ENCODE measurements around the gene TMEM165. TPM values are rescaled to one million over a fixed set of nuclear protein-coding genes. Genes with fewer than 3 reads are reported as not detected.
"Not testable (repeated sequence)": the region's sequence is repeated elsewhere in the genome, so short reads cannot be mapped to it uniquely, and the experiment has no call there.

The TMEM165 gene
- 100 to 1,000 TPM in 1 of 8 experiments, 10 to 100 TPM in 7; 25.9 to 102 (median 45.9) TPM for total RNA-seq

- ATAC-seq (replicated peaks in 6 of 8) = peak; percentile 85 to 98 (median 96)
- Histone ChIP-seq H3K4me1 (replicated peaks in 1 of 2) (peaks cover 3 to 23% of the 10 kb centered on the region in 2 donors), H3K27ac (peak within 1 kb of the TSS; percentile 71 to 77), H3K4me3 (peak within 1 kb of the TSS; percentile 54 to 94 (median 73))
- in situ Hi-C loops (cut with MboI; ENCODE audit: low pct_unique_long_range_greater_than_20kb in 2 of 9, low sequenced_read_pairs in 9 of 9, unreplicated experiment in 9 of 9) = no loop called here
- 0 to 8% (median 1%) methylated on average over 2 to 48 of the region's 95 CpGs; no CpG with 5 or more reads in 2 of the 10 experiments for WGBS, 10 experiments
These were observed at the start of gene TMEM165 for GRCh38 chr4:55395529-55396307. TMEM165 (plus strand) TSS chr4:55395957; CDS start chr4:55396190, 233 bp downstream.

GRCh38 chr4:55345980-55346850 lies 49.5 kb upstream of the TMEM165 start, which contains the start of gene SRD5A3:
SRD5A3 (plus strand) TSS chr4:55346242; CDS start chr4:55346337, 95 bp downstream.
- H3K4me1 ChIP-seq (replicated peaks in 1 of 2) = peaks cover 10 to 11% of the 10 kb centered on the region in 2 donors
- in situ Hi-C loops (cut with MboI; ENCODE audit: low pct_unique_long_range_greater_than_20kb in 2 of 9, low sequenced_read_pairs in 9 of 9, unreplicated experiment in 9 of 9) = loop anchor here in 1 of 9 experiments (25.0 kb wide), 1 partner anchor 334 kb away; no protein-coding TSS in a partner anchor
- 0 to 4% (median 0%) methylated on average over 2 to 15 of the region's 95 CpGs; no CpG with 5 or more reads in 5 of the 10 experiments for WGBS, 10 experiments
- peak within 1 kb of the TSS; percentile 48 to 80 (median 69) for H3K4me3 ChIP-seq
- ATAC-seq (replicated peaks in 6 of 8) = peak; percentile 92 to 95 (median 93)
- peak within 1 kb of the TSS; percentile 82 to 93 for H3K27ac ChIP-seq

- H3K4me1 ChIP-seq (replicated peaks in 1 of 2) = peaks cover 10 to 11% of the 10 kb centered on the region in 2 donors
- WGBS, 10 experiments = 0 to 40% (median 18%) methylated on average over 2 to 13 of the region's 16 CpGs; no CpG with 5 or more reads in 2 of the 10 experiments
- ATAC-seq (replicated peaks in 6 of 8) = no peak
- in situ Hi-C loops (cut with MboI; ENCODE audit: low pct_unique_long_range_greater_than_20kb in 2 of 9, low sequenced_read_pairs in 9 of 9, unreplicated experiment in 9 of 9) = loop anchor here in 1 of 9 experiments (25.0 kb wide), 1 partner anchor 335 kb away; no protein-coding TSS in a partner anchor
- peak overlapping the region; percentile 82 to 93 for H3K27ac ChIP-seq
- H3K4me3 ChIP-seq = peak overlapping the region; percentile 48 to 80 (median 69)
These were observed 48.9 kb upstream of the TMEM165 start for GRCh38 chr4:55346851-55347255.

GRCh38 chr4:55347610-55348228 lies 48.0 kb upstream of the TMEM165 start:
- Histone ChIP-seq H3K27ac (no peak overlapping the region), H3K4me3 (peak overlapping the region in 2 of 5 donors; percentile 11 to 69), H3K4me1 (replicated peaks in 1 of 2) (peaks cover 10 to 11% of the 10 kb centered on the region in 2 donors)
- WGBS, 10 experiments = 25 to 92% (median 83%) methylated on average over 2 to 3 of the region's 3 CpGs; no CpG with 5 or more reads in 1 of the 10 experiments
- in situ Hi-C loops (cut with MboI; ENCODE audit: low pct_unique_long_range_greater_than_20kb in 2 of 9, low sequenced_read_pairs in 9 of 9, unreplicated experiment in 9 of 9) = loop anchor here in 1 of 9 experiments (25.0 kb wide), 1 partner anchor 335 kb away; no protein-coding TSS in a partner anchor
- no peak for ATAC-seq (replicated peaks in 6 of 8)

- no peak for ATAC-seq (replicated peaks in 6 of 8)
- in situ Hi-C loops (cut with MboI; ENCODE audit: low pct_unique_long_range_greater_than_20kb in 2 of 9, low sequenced_read_pairs in 9 of 9, unreplicated experiment in 9 of 9) = loop anchor here in 1 of 9 experiments (25.0 kb wide), 1 partner anchor 336 kb away; no protein-coding TSS in a partner anchor
- WGBS, 10 experiments = 0 to 100% (median 88%) methylated on average over 1 to 3 of the region's 3 CpGs; no CpG with 5 or more reads in 1 of the 10 experiments
- Histone ChIP-seq H3K27ac (no peak overlapping the region), H3K4me3 (no peak overlapping the region), H3K4me1 (replicated peaks in 1 of 2) (peaks cover 10 to 11% of the 10 kb centered on the region in 2 donors)
These were observed 47.3 kb upstream of the TMEM165 start for GRCh38 chr4:55348466-55348865.

- H3K4me1 ChIP-seq (replicated peaks in 1 of 2) = peaks cover 10 to 11% of the 10 kb centered on the region in 2 donors
- H3K27ac ChIP-seq; H3K4me3 ChIP-seq; ATAC-seq (replicated peaks in 6 of 8); in situ Hi-C loops (cut with MboI; ENCODE audit: low pct_unique_long_range_greater_than_20kb in 2 of 9, low sequenced_read_pairs in 9 of 9, unreplicated experiment in 9 of 9): not testable (repeated sequence)
- WGBS, 10 experiments = 93 to 100% (median 95%) methylated on average over 3 to 6 of the region's 10 CpGs; no CpG with 5 or more reads in 4 of the 10 experiments
These were observed 44.9 kb upstream of the TMEM165 start for GRCh38 chr4:55350870-55351269.

- H3K27ac ChIP-seq = no peak overlapping the region
- in situ Hi-C loops (cut with MboI; ENCODE audit: low pct_unique_long_range_greater_than_20kb in 2 of 9, low sequenced_read_pairs in 9 of 9, unreplicated experiment in 9 of 9) = no loop called here
- peaks cover 10% of the 10 kb centered on the region in 2 donors for H3K4me1 ChIP-seq (replicated peaks in 1 of 2)
- no peak for ATAC-seq (replicated peaks in 6 of 8)
- no peak overlapping the region for H3K4me3 ChIP-seq
These were observed 43.9 kb upstream of the TMEM165 start for GRCh38 chr4:55351824-55352223.

GRCh38 chr4:55352726-55353125 lies 43.0 kb upstream of the TMEM165 start:
- WGBS, 10 experiments = 83 to 100% (median 91%) methylated on average over 1 to 2 of the region's 2 CpGs; no CpG with 5 or more reads in 6 of the 10 experiments
- Histone ChIP-seq H3K4me1 (replicated peaks in 1 of 2) (peaks cover 1 to 2% of the 10 kb centered on the region in 2 donors), H3K4me3 (no peak overlapping the region), H3K27ac (no peak overlapping the region)
- ATAC-seq (replicated peaks in 6 of 8) = no peak
- in situ Hi-C loops (cut with MboI; ENCODE audit: low pct_unique_long_range_greater_than_20kb in 2 of 9, low sequenced_read_pairs in 9 of 9, unreplicated experiment in 9 of 9) = no loop called here

GRCh38 chr4:55353228-55353747 lies 42.5 kb upstream of the TMEM165 start:
- H3K27ac ChIP-seq; H3K4me1 ChIP-seq (replicated peaks in 1 of 2); H3K4me3 ChIP-seq; in situ Hi-C loops (cut with MboI; ENCODE audit: low pct_unique_long_range_greater_than_20kb in 2 of 9, low sequenced_read_pairs in 9 of 9, unreplicated experiment in 9 of 9); ATAC-seq (replicated peaks in 6 of 8): not testable (repeated sequence)
- WGBS, 10 experiments = 50 to 100% (median 92%) methylated on average over 1 to 12 of the region's 13 CpGs; no CpG with 5 or more reads in 1 of the 10 experiments

- Histone ChIP-seq H3K27ac (no peak overlapping the region), H3K4me3 (no peak overlapping the region), H3K4me1 (replicated peaks in 1 of 2) (no peaks in the 10 kb centered on the region)
- WGBS, 10 experiments = 85 to 100% (median 97%) methylated on average over 5 to 8 of the region's 8 CpGs; no CpG with 5 or more reads in 3 of the 10 experiments
- in situ Hi-C loops (cut with MboI; ENCODE audit: low pct_unique_long_range_greater_than_20kb in 2 of 9, low sequenced_read_pairs in 9 of 9, unreplicated experiment in 9 of 9) = no loop called here
- no peak for ATAC-seq (replicated peaks in 6 of 8)
These were observed 41.1 kb upstream of the TMEM165 start for GRCh38 chr4:55354648-55355047.

- Histone ChIP-seq H3K4me3 (no peak overlapping the region), H3K27ac (no peak overlapping the region), H3K4me1 (replicated peaks in 1 of 2) (no peaks in the 10 kb centered on the region)
- WGBS, 10 experiments = 71 to 100% (median 82%) methylated on average over 2 to 6 of the region's 6 CpGs
- in situ Hi-C loops (cut with MboI; ENCODE audit: low pct_unique_long_range_greater_than_20kb in 2 of 9, low sequenced_read_pairs in 9 of 9, unreplicated experiment in 9 of 9) = no loop called here
- ATAC-seq (replicated peaks in 6 of 8) = no peak
These were observed 40.2 kb upstream of the TMEM165 start for GRCh38 chr4:55355555-55355954.

- H3K27ac ChIP-seq = no peak overlapping the region
- H3K4me1 ChIP-seq (replicated peaks in 1 of 2) = no peaks in the 10 kb centered on the region
- ATAC-seq (replicated peaks in 6 of 8) = peak in 2 of 8 experiments; percentile 11 to 30
- H3K4me3 ChIP-seq = no peak overlapping the region
- WGBS, 10 experiments = 44 to 100% (median 94%) methylated on average over 1 to 5 of the region's 5 CpGs; no CpG with 5 or more reads in 2 of the 10 experiments
- in situ Hi-C loops (cut with MboI; ENCODE audit: low pct_unique_long_range_greater_than_20kb in 2 of 9, low sequenced_read_pairs in 9 of 9, unreplicated experiment in 9 of 9) = no loop called here
These were observed 38.7 kb upstream of the TMEM165 start for GRCh38 chr4:55356991-55357461.
